Measurements from ENCODE around the gene ZNF41.

ZNF41 gene

GRCh38 chrX:47482512-47483305 is at the start of gene ZNF41:
Gene ZNF41, minus strand, starts transcription at chrX:47483222. Its CDS starts 15,741 bp downstream, at chrX:47467481.
- DNase-seq (peak; percentile 78), ATAC-seq (ENCODE audit: insufficient read depth, low read depth) (peak; percentile 87)
- Histone ChIP-seq H3K79me2 (ENCODE audit: insufficient read depth, low read length) (peaks cover 72% of the 10 kb centered on the region), H3K4me2 (ENCODE audit: insufficient read depth, low read length) (peak within 1 kb of the TSS; percentile 82), H3K9ac (ENCODE audit: low read depth, low read length) (peak within 1 kb of the TSS; percentile 91), H2AFZ (ENCODE audit: low read depth, low read length) (peak within 1 kb of the TSS; percentile 82), H3K36me3 (ENCODE audit: insufficient read depth, low read length) (no peaks in the 10 kb centered on the region), H3K4me3 (ENCODE audit: low read depth in 1 of 2, low read length in 2 of 2) (peak within 1 kb of the TSS; percentile 77 to 83), H3K9me3 (ENCODE audit: insufficient read depth, low read length, severe bottlenecking) (no peaks in the 10 kb centered on the region), H3K4me1 (ENCODE audit: insufficient read depth, low read length) (peaks cover 32% of the 10 kb centered on the region), H4K20me1 (ENCODE audit: insufficient read depth, low read length) (no peaks in the 10 kb centered on the region), H3K27ac (ENCODE audit: low read length) (peak within 1 kb of the TSS; percentile 97), H3K27me3 (ENCODE audit: insufficient read depth, low read length, poor library complexity) (no peaks in the 10 kb centered on the region)
- TF ChIP-seq EZH2 (IDR thresholded peaks at IDR 0.05; ENCODE audit: borderline replicate concordance, low read depth, low read length, severe bottlenecking) = no peak
- no peak for TF ChIP-seq CTCF (IDR thresholded peaks at IDR 0.05; ENCODE audit: borderline replicate concordance, extremely low read depth, low read length, poor library complexity, severe bottlenecking)

GRCh38 chrX:47530049-47530448 is 47.0 kb upstream of the ZNF41 start:
- Histone ChIP-seq H3K27me3 (ENCODE audit: insufficient read depth, low read length, poor library complexity) (no peaks in the 10 kb centered on the region), H3K4me3 (ENCODE audit: low read depth in 1 of 2, low read length in 2 of 2) (no peak overlapping the region), H3K9ac (ENCODE audit: low read depth, low read length) (no peak overlapping the region), H2AFZ (ENCODE audit: low read depth, low read length) (no peak overlapping the region), H3K4me2 (ENCODE audit: insufficient read depth, low read length) (no peak overlapping the region), H3K27ac (ENCODE audit: low read length) (no peak overlapping the region), H3K4me1 (ENCODE audit: insufficient read depth, low read length) (no peaks in the 10 kb centered on the region), H3K79me2 (ENCODE audit: insufficient read depth, low read length) (no peaks in the 10 kb centered on the region), H3K9me3 (ENCODE audit: insufficient read depth, low read length, severe bottlenecking) (no peaks in the 10 kb centered on the region), H4K20me1 (ENCODE audit: insufficient read depth, low read length) (no peaks in the 10 kb centered on the region), H3K36me3 (ENCODE audit: insufficient read depth, low read length) (no peaks in the 10 kb centered on the region)
- no peak for ATAC-seq (ENCODE audit: insufficient read depth, low read depth)
- TF ChIP-seq CTCF (IDR thresholded peaks at IDR 0.05; ENCODE audit: borderline replicate concordance, extremely low read depth, low read length, poor library complexity, severe bottlenecking) (no peak), EZH2 (IDR thresholded peaks at IDR 0.05; ENCODE audit: borderline replicate concordance, low read depth, low read length, severe bottlenecking) (no peak)
- no peak for DNase-seq

- no peaks in the 10 kb centered on the region for H3K36me3 ChIP-seq (ENCODE audit: insufficient read depth, low read length)
- no peaks in the 10 kb centered on the region for H3K79me2 ChIP-seq (ENCODE audit: insufficient read depth, low read length)
- H3K9ac ChIP-seq (ENCODE audit: low read depth, low read length) = no peak overlapping the region
- H2AFZ ChIP-seq (ENCODE audit: low read depth, low read length) = no peak overlapping the region
- no peak overlapping the region for H3K4me3 ChIP-seq (ENCODE audit: low read depth in 1 of 2, low read length in 2 of 2)
- DNase-seq = no peak
- H4K20me1 ChIP-seq (ENCODE audit: insufficient read depth, low read length) = no peaks in the 10 kb centered on the region
- no peak overlapping the region for H3K4me2 ChIP-seq (ENCODE audit: insufficient read depth, low read length)
- no peaks in the 10 kb centered on the region for H3K4me1 ChIP-seq (ENCODE audit: insufficient read depth, low read length)
- no peaks in the 10 kb centered on the region for H3K9me3 ChIP-seq (ENCODE audit: insufficient read depth, low read length, severe bottlenecking)
- no peak for TF ChIP-seq EZH2 (IDR thresholded peaks at IDR 0.05; ENCODE audit: borderline replicate concordance, low read depth, low read length, severe bottlenecking)
- TF ChIP-seq CTCF (IDR thresholded peaks at IDR 0.05; ENCODE audit: borderline replicate concordance, extremely low read depth, low read length, poor library complexity, severe bottlenecking) = no peak
- H3K27me3 ChIP-seq (ENCODE audit: insufficient read depth, low read length, poor library complexity) = no peaks in the 10 kb centered on the region
- ATAC-seq (ENCODE audit: insufficient read depth, low read depth) = no peak
- H3K27ac ChIP-seq (ENCODE audit: low read length) = no peak overlapping the region
Observed at GRCh38 chrX:47529548-47529947, 46.5 kb upstream of the ZNF41 start.

All from DND-41 (cell line).